PFSK-1 (cell line): ENCODE results near the gene NFIB.

ENCODE experiments used
- POLR2AphosphoS5 ChIP-seq: IDR thresholded peaks from 2 replicates; pipeline ENCODE4 v1.6.1; 2012; ENCODE audit warnings: low read depth, mild to moderate bottlenecking, control low read depth, low read length, moderate library complexity
- TAF1 ChIP-seq: IDR thresholded peaks from 2 replicates; pipeline ENCODE4 v1.6.1; 2012; ENCODE audit warnings: low read length, control low read depth, borderline replicate concordance; ENCODE audit not compliant: insufficient read depth
- TF ChIP-seq, protein P1 (sequence below), 2 experiments: IDR thresholded peaks; 2 replicates each; pipeline versions ENCODE4 v1.6.1 to v1.8.0; 2011 to 2012; ENCODE audit warnings: low read depth in 2 of 2, low read length in 2 of 2, control low read depth in 1 of 2, inconsistent platforms in 1 of 2, mild to moderate bottlenecking in 1 of 2, moderate library complexity in 1 of 2; ENCODE audit not compliant: insufficient read depth in 1 of 2

DNA sequence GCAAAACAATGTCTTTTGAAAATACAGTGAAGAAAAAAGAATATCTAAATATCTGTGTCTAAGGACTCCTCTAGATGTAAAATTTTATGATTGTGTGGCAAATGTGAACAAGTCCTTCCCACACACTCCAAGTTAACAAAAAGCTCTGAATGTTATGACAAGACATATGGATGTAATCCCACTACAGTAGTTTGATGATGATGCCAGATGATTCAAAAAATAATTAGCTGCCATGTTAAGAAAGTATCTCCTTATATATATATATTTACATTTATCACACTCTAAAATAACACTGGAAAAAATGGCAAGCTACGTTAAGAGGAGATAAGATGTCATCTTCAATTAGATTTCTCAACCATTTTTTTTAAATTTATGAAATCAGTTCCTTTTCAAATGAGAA, 178.5 kb downstream of the NFIB start:
- TF ChIP-seq TAF1, result no peak
- TF ChIP-seq, protein P1, sequence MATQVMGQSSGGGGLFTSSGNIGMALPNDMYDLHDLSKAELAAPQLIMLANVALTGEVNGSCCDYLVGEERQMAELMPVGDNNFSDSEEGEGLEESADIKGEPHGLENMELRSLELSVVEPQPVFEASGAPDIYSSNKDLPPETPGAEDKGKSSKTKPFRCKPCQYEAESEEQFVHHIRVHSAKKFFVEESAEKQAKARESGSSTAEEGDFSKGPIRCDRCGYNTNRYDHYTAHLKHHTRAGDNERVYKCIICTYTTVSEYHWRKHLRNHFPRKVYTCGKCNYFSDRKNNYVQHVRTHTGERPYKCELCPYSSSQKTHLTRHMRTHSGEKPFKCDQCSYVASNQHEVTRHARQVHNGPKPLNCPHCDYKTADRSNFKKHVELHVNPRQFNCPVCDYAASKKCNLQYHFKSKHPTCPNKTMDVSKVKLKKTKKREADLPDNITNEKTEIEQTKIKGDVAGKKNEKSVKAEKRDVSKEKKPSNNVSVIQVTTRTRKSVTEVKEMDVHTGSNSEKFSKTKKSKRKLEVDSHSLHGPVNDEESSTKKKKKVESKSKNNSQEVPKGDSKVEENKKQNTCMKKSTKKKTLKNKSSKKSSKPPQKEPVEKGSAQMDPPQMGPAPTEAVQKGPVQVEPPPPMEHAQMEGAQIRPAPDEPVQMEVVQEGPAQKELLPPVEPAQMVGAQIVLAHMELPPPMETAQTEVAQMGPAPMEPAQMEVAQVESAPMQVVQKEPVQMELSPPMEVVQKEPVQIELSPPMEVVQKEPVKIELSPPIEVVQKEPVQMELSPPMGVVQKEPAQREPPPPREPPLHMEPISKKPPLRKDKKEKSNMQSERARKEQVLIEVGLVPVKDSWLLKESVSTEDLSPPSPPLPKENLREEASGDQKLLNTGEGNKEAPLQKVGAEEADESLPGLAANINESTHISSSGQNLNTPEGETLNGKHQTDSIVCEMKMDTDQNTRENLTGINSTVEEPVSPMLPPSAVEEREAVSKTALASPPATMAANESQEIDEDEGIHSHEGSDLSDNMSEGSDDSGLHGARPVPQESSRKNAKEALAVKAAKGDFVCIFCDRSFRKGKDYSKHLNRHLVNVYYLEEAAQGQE (IDR thresholded peaks at IDR 0.05; ENCODE audit: insufficient read depth in 1 of 2, low read depth in 2 of 2, low read length in 2 of 2), result no peak
- no peak for TF ChIP-seq POLR2AphosphoS5
